KMS-11 (cell line): ENCODE measurements around the gene PPAT.
"Not testable (repeated sequence)": the region's sequence is repeated elsewhere in the genome, so short reads cannot be mapped to it uniquely, and the experiment has no call there.

Source experiments
- H2AFZ ChIP-seq: fragments of 200-600 bp; sonication (generic); 2 replicates; pipeline ENCODE4 v1.6.1; 2016; ENCODE audit warnings: antibody characterized with exemption, mixed run types, low read depth
- H3K27ac ChIP-seq: fragments of 200-600 bp; sonication (generic); 2 replicates; pipeline ENCODE4 v1.6.1; 2016; ENCODE audit warnings: mild to moderate bottlenecking, mixed run types
- H3K27me3 ChIP-seq: fragments of 200-600 bp; sonication (generic); 2 replicates; pipeline ENCODE4 v1.6.1; 2017; ENCODE audit warnings: mild to moderate bottlenecking, low read depth, mixed run types, moderate library complexity; ENCODE audit not compliant: insufficient read depth
- H3K36me3 ChIP-seq: fragments of 200-600 bp; sonication (generic); 2 replicates; pipeline ENCODE4 v1.6.1; 2017; ENCODE audit warnings: mild to moderate bottlenecking, mixed run types; ENCODE audit not compliant: insufficient read depth
- H3K4me1 ChIP-seq: fragments of 200-600 bp; sonication (generic); 2 replicates; pipeline ENCODE4 v1.6.1; 2016; ENCODE audit warnings: mild to moderate bottlenecking, low read depth, mixed run types; ENCODE audit not compliant: poor library complexity, severe bottlenecking
- H3K4me2 ChIP-seq: fragments of 200-600 bp; sonication (generic); 2 replicates; pipeline ENCODE4 v1.7.0; 2016; ENCODE audit warnings: mild to moderate bottlenecking, mixed run types
- H3K4me3 ChIP-seq: fragments of 200-600 bp; sonication (generic); IDR thresholded peaks from 2 replicates; pipeline ENCODE4 v1.6.1; 2017; ENCODE audit warnings: low read depth, low read length, mixed read lengths; ENCODE audit not compliant: insufficient read depth
- H3K79me2 ChIP-seq: fragments of 200-600 bp; sonication (generic); 2 replicates; pipeline ENCODE4 v1.6.1; 2016; ENCODE audit warnings: low read depth, mixed run types; ENCODE audit not compliant: insufficient read depth
- H3K9ac ChIP-seq: fragments of 200-600 bp; sonication (generic); 2 replicates; pipeline ENCODE4 v1.6.1; 2016; ENCODE audit warnings: mild to moderate bottlenecking, mixed run types
- H4K20me1 ChIP-seq: fragments of 200-600 bp; sonication (generic); 2 replicates; pipeline ENCODE4 v1.6.1; 2016; ENCODE audit warnings: mild to moderate bottlenecking, mixed run types; ENCODE audit not compliant: insufficient read depth
- CTCF ChIP-seq: fragments of 200-600 bp; sonication (generic); conservative IDR thresholded peaks from 2 replicates; pipeline ENCODE4 v1.6.1; 2017; ENCODE audit warnings: low read depth, mild to moderate bottlenecking, antibody characterized with exemption, low read length, moderate library complexity, mixed read lengths

Gene PPAT

GRCh38 chr4:56466910-56467283 is 31.5 kb upstream of the PPAT start:
- Histone ChIP-seq H3K27ac (peak overlapping the region; percentile 87), H3K9ac (peak overlapping the region; percentile 92), H3K36me3 (peaks cover 9% of the 10 kb centered on the region; the same call in 1 of the 2 replicates), H3K4me2 (peak overlapping the region; percentile 63), H3K27me3 (no peaks in the 10 kb centered on the region), H3K4me1 (peaks cover 35% of the 10 kb centered on the region), H3K79me2 (peaks cover 67% of the 10 kb centered on the region), H4K20me1 (peaks cover 9% of the 10 kb centered on the region; the same call in 1 of the 2 replicates), H3K4me3 (peak overlapping the region; percentile 26), H2AFZ (peak overlapping the region; percentile 83)
- TF ChIP-seq CTCF: no peak

GRCh38 chr4:56466296-56466761 is 30.9 kb upstream of the PPAT start:
- peak overlapping the region; percentile 63 for H3K4me2 ChIP-seq
- H4K20me1 ChIP-seq, H3K27me3 ChIP-seq, H3K36me3 ChIP-seq: not testable (repeated sequence)
- peak overlapping the region; percentile 26 for H3K4me3 ChIP-seq
- peak overlapping the region; percentile 87; the same call in 1 of the 2 replicates for H3K27ac ChIP-seq
- H3K79me2 ChIP-seq: peaks cover 63% of the 10 kb centered on the region
- H2AFZ ChIP-seq: peak overlapping the region; percentile 83; the same call in 1 of the 2 replicates
- H3K4me1 ChIP-seq: peaks cover 35% of the 10 kb centered on the region
- peak overlapping the region; percentile 92; the same call in 1 of the 2 replicates for H3K9ac ChIP-seq

- Histone ChIP-seq H3K79me2 (peaks cover 58% of the 10 kb centered on the region), H3K27ac (no peak overlapping the region; the same call in 1 of the 2 replicates), H3K27me3 (no peaks in the 10 kb centered on the region), H3K4me1 (peaks cover 35% of the 10 kb centered on the region), H4K20me1 (peaks cover 9% of the 10 kb centered on the region; the same call in 1 of the 2 replicates), H3K9ac (no peak overlapping the region), H3K36me3 (no peaks in the 10 kb centered on the region; the same call in 1 of the 2 replicates), H3K4me2 (peak overlapping the region; percentile 63), H2AFZ (no peak overlapping the region), H3K4me3 (no peak overlapping the region)
- TF ChIP-seq CTCF: no peak
Observed at GRCh38 chr4:56465599-56466295, 30.3 kb upstream of the PPAT start.

- H3K79me2 ChIP-seq: peaks cover 55% of the 10 kb centered on the region
- H3K4me2 ChIP-seq: no peak overlapping the region
- no peak for TF ChIP-seq CTCF
- no peak overlapping the region for H2AFZ ChIP-seq
- H3K4me1 ChIP-seq: peaks cover 32% of the 10 kb centered on the region
- H3K27ac ChIP-seq: no peak overlapping the region; the same call in 1 of the 2 replicates
- H3K27me3 ChIP-seq: no peaks in the 10 kb centered on the region
- peaks cover 7% of the 10 kb centered on the region; the same call in 1 of the 2 replicates for H3K36me3 ChIP-seq
- H3K4me3 ChIP-seq: no peak overlapping the region
- H3K9ac ChIP-seq: no peak overlapping the region
- peaks cover 9% of the 10 kb centered on the region; the same call in 1 of the 2 replicates for H4K20me1 ChIP-seq
Observed at GRCh38 chr4:56464581-56464980, 29.2 kb upstream of the PPAT start.

GRCh38 chr4:56463711-56464110 is 28.3 kb upstream of the PPAT start:
- Histone ChIP-seq H3K4me1 (peaks cover 23% of the 10 kb centered on the region), H3K4me3 (no peak overlapping the region), H3K9ac (no peak overlapping the region), H4K20me1 (0 out of 2 replicates have a peak, but pooled peaks cover under 1% of the 10 kb centered on the region), H3K36me3 (peaks cover 15% of the 10 kb centered on the region; the same call in 1 of the 2 replicates), H3K79me2 (peaks cover 46% of the 10 kb centered on the region), H3K27me3 (no peaks in the 10 kb centered on the region), H2AFZ (no peak overlapping the region), H3K27ac (no peak overlapping the region), H3K4me2 (no peak overlapping the region)
- no peak for TF ChIP-seq CTCF
